Caco-2 (cell line): ENCODE data around the gene CAPZB. TPM values are rescaled to one million over a fixed set of nuclear protein-coding genes. Genes with fewer than 3 reads are reported as not detected.

Experiments used
- BruUV-seq: library from RNA; stranded (reverse); fragments of 400-500 nt; replicated peaks from 2 replicates; lab custom pipeline; 2021; lab: Mats Ljungman, UMichigan
- CTCF ChIA-PET: fragments of 300-600 bp; sonication (Branson Sonifier 250); formaldehyde crosslinking; loops from one replicate; lab custom pipeline; 2022; ENCODE audit warnings: antibody characterized with exemption; lab: Charles Lee
- POLR2A ChIA-PET: fragments of 300-600 bp; sonication (Branson Sonifier 250); formaldehyde crosslinking; loops from one replicate; lab custom pipeline; 2022; ENCODE audit warnings: antibody characterized with exemption; lab: Charles Lee
- DNase-seq, 2 experiments: peaks; one replicate each; pipeline versions ENCODE4 v3.0.0 to v3.0.0-alpha.2; 2020 to 2022
- H3K27me3 ChIP-seq: replicated peaks from 2 replicates; pipeline ENCODE4 v1.6.0; 2011; ENCODE audit warnings: low read length; ENCODE audit not compliant: control insufficient read depth, insufficient read depth
- H3K36me3 ChIP-seq: 2 replicates; pipeline ENCODE4 v1.5.1; 2011; ENCODE audit warnings: low read length; ENCODE audit not compliant: control insufficient read depth, insufficient read depth
- H3K4me1 ChIP-seq: fragments of 250-450 bp; sonication (Bioruptor Pico); 2 replicates; pipeline ENCODE4 v1.5.1; 2020; ENCODE audit warnings: mild to moderate bottlenecking
- H3K4me3 ChIP-seq: 2 replicates; pipeline ENCODE4 v1.5.1; 2011; ENCODE audit warnings: low read depth, mild to moderate bottlenecking, control low read depth, low read length
- H3K9me3 ChIP-seq: fragments of 250-450 bp; sonication (Bioruptor Pico); 2 replicates; pipeline ENCODE4 v1.5.1; 2020; ENCODE audit warnings: mild to moderate bottlenecking, moderate library complexity
- H3K27ac Mint-ChIP-seq: one replicate; pipeline ENCODE4 v1.8.0; 2022; ENCODE audit warnings: mixed read lengths; ENCODE audit not compliant: unreplicated experiment
- H3K27me3 Mint-ChIP-seq: one replicate; pipeline ENCODE4 v1.8.0; 2022; ENCODE audit warnings: mixed read lengths; ENCODE audit not compliant: insufficient read depth, unreplicated experiment
- H3K36me3 Mint-ChIP-seq: one replicate; pipeline ENCODE4 v1.8.0; 2022; ENCODE audit warnings: mild to moderate bottlenecking, mixed read lengths; ENCODE audit not compliant: insufficient read depth, unreplicated experiment
- H3K4me1 Mint-ChIP-seq: one replicate; pipeline ENCODE4 v1.8.0; 2022; ENCODE audit warnings: low read depth, mixed read lengths; ENCODE audit not compliant: unreplicated experiment
- H3K4me3 Mint-ChIP-seq: one replicate; pipeline ENCODE4 v1.8.0; 2022; ENCODE audit warnings: mild to moderate bottlenecking, moderate library complexity, mixed read lengths; ENCODE audit not compliant: unreplicated experiment
- H3K9me3 Mint-ChIP-seq: one replicate; pipeline ENCODE4 v1.8.0; 2022; ENCODE audit warnings: mixed read lengths; ENCODE audit not compliant: unreplicated experiment
- intact Hi-C: fragments of 100-400 bp; cut with micrococcal nuclease; formaldehyde crosslinking; loops from one replicate; pipeline ENCODE4 v1.10.0; 2022; ENCODE audit not compliant: unreplicated experiment
- total RNA-seq: library from RNA; stranded (reverse); gene quantifications from 2 replicates; pipeline ENCODE4 v1.2.3, GENCODE V29; 2022
- TF ChIP-seq, protein P1 (sequence below), 2 experiments: fragments of 200-600 bp in 1 of 2; IDR thresholded peaks; 1 replicate in 1 of 2; 2 replicates in 1 of 2; pipeline versions ENCODE4 v1.5.1 to v1.8.0; 2011 to 2022; ENCODE audit warnings: antibody characterized with exemption in 1 of 2, control low read depth in 1 of 2, inconsistent platforms in 1 of 2, low read depth in 1 of 2, low read length in 1 of 2, mild to moderate bottlenecking in 1 of 2, moderate library complexity in 1 of 2; ENCODE audit not compliant: insufficient read depth in 1 of 2, severe bottlenecking in 1 of 2, unreplicated experiment in 1 of 2

Gene CAPZB
- total RNA-seq, 1 experiment from 2014 or later = 205 TPM

DNA sequence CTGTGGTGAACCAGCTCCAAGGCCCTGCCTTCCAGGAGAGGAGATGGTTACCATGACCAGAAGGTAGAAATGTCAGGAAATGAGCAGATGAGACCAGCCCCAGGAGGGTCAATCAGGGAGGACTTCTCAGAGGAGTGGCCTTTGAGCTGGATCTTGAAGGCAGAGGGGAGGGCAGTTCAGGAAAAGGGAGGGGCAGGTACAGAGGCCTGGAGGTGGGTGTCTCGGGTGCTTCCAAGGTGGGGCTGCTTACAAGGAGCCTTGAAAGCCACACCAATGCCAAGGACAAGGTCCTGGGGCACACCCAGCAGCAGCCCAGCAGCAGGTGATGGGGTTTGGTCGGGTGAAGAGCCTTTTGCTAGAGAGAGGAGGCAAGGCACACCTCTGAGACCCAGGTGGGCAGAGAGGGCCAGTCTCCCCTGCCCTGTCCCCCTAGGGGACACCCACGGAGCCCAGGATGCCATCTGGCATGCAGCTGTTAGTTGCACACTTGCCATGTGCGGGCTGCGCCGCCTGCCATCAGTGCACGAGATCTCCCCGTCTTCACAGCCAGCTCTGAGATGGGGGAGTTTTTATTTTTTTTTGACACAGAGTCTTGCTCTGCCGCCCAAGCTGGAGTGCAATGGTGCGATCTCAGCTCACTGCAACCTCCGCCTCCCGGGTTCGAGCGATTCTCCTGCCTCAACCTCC lies 154.7 kb downstream of the CAPZB start:
- POLR2A ChIA-PET = no interaction called here
- Mint-ChIP-seq H3K27me3 (no peaks in the 10 kb centered on the region), H3K9me3 (no peaks in the 10 kb centered on the region), H3K4me1 (no peaks in the 10 kb centered on the region), H3K36me3 (peaks cover 37% of the 10 kb centered on the region), H3K4me3 (no peak overlapping the region), H3K27ac (no peak overlapping the region)
- no peaks in the 10 kb centered on the region for H3K9me3 ChIP-seq
- DNase-seq = no peak
- intact Hi-C loops = no loop called here
- CTCF ChIA-PET = no interaction called here
- H3K4me3 ChIP-seq = no peak overlapping the region
- BruUV-seq = no TSS peak
- H3K27me3 ChIP-seq = no peaks in the 10 kb centered on the region
- H3K36me3 ChIP-seq = no peaks in the 10 kb centered on the region; the same call in 1 of the 2 replicates
- no peaks in the 10 kb centered on the region for H3K4me1 ChIP-seq
- TF ChIP-seq, protein P1, sequence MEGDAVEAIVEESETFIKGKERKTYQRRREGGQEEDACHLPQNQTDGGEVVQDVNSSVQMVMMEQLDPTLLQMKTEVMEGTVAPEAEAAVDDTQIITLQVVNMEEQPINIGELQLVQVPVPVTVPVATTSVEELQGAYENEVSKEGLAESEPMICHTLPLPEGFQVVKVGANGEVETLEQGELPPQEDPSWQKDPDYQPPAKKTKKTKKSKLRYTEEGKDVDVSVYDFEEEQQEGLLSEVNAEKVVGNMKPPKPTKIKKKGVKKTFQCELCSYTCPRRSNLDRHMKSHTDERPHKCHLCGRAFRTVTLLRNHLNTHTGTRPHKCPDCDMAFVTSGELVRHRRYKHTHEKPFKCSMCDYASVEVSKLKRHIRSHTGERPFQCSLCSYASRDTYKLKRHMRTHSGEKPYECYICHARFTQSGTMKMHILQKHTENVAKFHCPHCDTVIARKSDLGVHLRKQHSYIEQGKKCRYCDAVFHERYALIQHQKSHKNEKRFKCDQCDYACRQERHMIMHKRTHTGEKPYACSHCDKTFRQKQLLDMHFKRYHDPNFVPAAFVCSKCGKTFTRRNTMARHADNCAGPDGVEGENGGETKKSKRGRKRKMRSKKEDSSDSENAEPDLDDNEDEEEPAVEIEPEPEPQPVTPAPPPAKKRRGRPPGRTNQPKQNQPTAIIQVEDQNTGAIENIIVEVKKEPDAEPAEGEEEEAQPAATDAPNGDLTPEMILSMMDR (IDR thresholded peaks at IDR 0.05; ENCODE audit: insufficient read depth in 1 of 2, low read depth in 1 of 2, low read length in 1 of 2, severe bottlenecking in 1 of 2, unreplicated experiment in 1 of 2) = no peak

DNA sequence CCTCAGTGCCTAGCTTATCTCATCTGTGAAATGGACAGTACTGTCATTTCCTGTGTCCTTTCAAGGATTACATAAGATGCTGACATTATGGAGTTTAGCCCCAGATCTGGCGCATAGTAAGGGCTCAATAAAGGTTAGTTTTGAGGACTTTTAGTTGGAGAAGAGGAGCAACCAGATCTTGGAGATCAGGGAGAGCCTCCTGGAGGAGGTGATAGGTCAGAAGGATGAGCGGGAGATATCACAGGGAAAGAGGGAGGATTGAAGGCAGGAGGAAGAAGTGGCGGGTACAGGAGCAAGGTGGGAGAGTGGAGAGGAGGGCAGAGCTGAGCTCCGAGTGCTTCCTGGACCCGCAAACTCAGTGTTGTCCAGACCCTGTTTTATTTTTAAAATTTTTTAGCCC lies 155.7 kb downstream of the CAPZB start:
- intact Hi-C loops = no loop called here
- CTCF ChIA-PET = no interaction called here

GRCh38 chr1:19329188-19329587 lies 156.2 kb downstream of the CAPZB start:
- DNase-seq = no peak
- peak overlapping the region; percentile 10 for H3K27ac Mint-ChIP-seq
- Histone ChIP-seq H3K36me3 (no peaks in the 10 kb centered on the region; the same call in 1 of the 2 replicates), H3K27me3 (no peaks in the 10 kb centered on the region), H3K4me1 (no peaks in the 10 kb centered on the region), H3K4me3 (no peak overlapping the region), H3K9me3 (no peaks in the 10 kb centered on the region)
- H3K36me3 Mint-ChIP-seq = peaks cover 26% of the 10 kb centered on the region
- BruUV-seq = no TSS peak
- ChIA-PET CTCF (no interaction called here), POLR2A (interaction anchor here (0.6 kb wide), 1 partner anchor 114 kb away, joined by 4 read pairs; no protein-coding TSS in a partner anchor)
- H3K4me1 Mint-ChIP-seq = no peaks in the 10 kb centered on the region
- H3K9me3 Mint-ChIP-seq = no peaks in the 10 kb centered on the region
- H3K27me3 Mint-ChIP-seq = no peaks in the 10 kb centered on the region
- H3K4me3 Mint-ChIP-seq = no peak overlapping the region
- intact Hi-C loops = no loop called here
- TF ChIP-seq, protein P1 (IDR thresholded peaks at IDR 0.05; ENCODE audit: insufficient read depth in 1 of 2, low read depth in 1 of 2, low read length in 1 of 2, severe bottlenecking in 1 of 2, unreplicated experiment in 1 of 2) = no peak

More for the DNA sequence above, 155.7 kb downstream of the CAPZB start:
- no peaks in the 10 kb centered on the region; the same call in 1 of the 2 replicates for H3K36me3 ChIP-seq
- TF ChIP-seq, protein P1 (IDR thresholded peaks at IDR 0.05; ENCODE audit: insufficient read depth in 1 of 2, low read depth in 1 of 2, low read length in 1 of 2, severe bottlenecking in 1 of 2, unreplicated experiment in 1 of 2) = no peak
- no peaks in the 10 kb centered on the region for H3K27me3 ChIP-seq
- no peaks in the 10 kb centered on the region for H3K27me3 Mint-ChIP-seq
- H3K4me3 ChIP-seq = no peak overlapping the region
- no peak overlapping the region for H3K4me3 Mint-ChIP-seq
- H3K36me3 Mint-ChIP-seq = peaks cover 30% of the 10 kb centered on the region
- no peaks in the 10 kb centered on the region for H3K4me1 Mint-ChIP-seq
- no peaks in the 10 kb centered on the region for H3K4me1 ChIP-seq
- peak overlapping the region; percentile 10 for H3K27ac Mint-ChIP-seq
- H3K9me3 ChIP-seq = no peaks in the 10 kb centered on the region
- BruUV-seq = no TSS peak
- DNase-seq = no peak
- POLR2A ChIA-PET = interaction anchor here (0.6 kb wide), 1 partner anchor 115 kb away, joined by 4 read pairs; no protein-coding TSS in a partner anchor
- H3K9me3 Mint-ChIP-seq = no peaks in the 10 kb centered on the region
